ENCODE measurements around the gene TNRC6C. TPM values are rescaled to one million over a fixed set of nuclear protein-coding genes. Genes with fewer than 3 reads are reported as not detected.

TNRC6C gene
- total and polyA plus RNA-seq, 7 donors = 1.2 to 22.4 (median 11.4) TPM

- peak; percentile 9 to 32 (median 25) for ATAC-seq
- Histone ChIP-seq H3K36me3 (ENCODE audit: insufficient read depth in 1 of 2, low read depth in 1 of 2) (peaks cover 0 to 8% of the 10 kb centered on the region in 2 donors), H3K9me3 (no peaks in the 10 kb centered on the region), H3K27ac (peak overlapping the region; percentile 77), H3K4me3 (no peak overlapping the region), H3K27me3 (ENCODE audit: insufficient read depth in 3 of 3, low read length in 2 of 3) (peaks cover 0 to 2% (median 0%) of the 10 kb centered on the region in 3 donors), H3K4me1 (peaks cover 30% of the 10 kb centered on the region)
- intact Hi-C loops (cut with DNase I) = loop anchor here (5.0 to 10.0 kb wide), 3 partner anchors 94 to 314 kb away; no protein-coding TSS in a partner anchor
- DNase-seq = peak in 1 of 2 donors; percentile 48
- 66 to 75% (median 66%) methylated on average over 19 of the region's 19 CpGs for WGBS, 3 donors
- TF ChIP-seq CTCF (IDR thresholded peaks at IDR 0.05) = no peak
These were observed 152.7 kb downstream of the TNRC6C start for GRCh38 chr17:78111016-78111726.

GRCh38 chr17:78111727-78112517, 153.4 kb downstream of the TNRC6C start:
- no peak for TF ChIP-seq CTCF (IDR thresholded peaks at IDR 0.05)
- no peak overlapping the region for H3K4me3 ChIP-seq
- intact Hi-C loops (cut with DNase I) = loop anchor here (2.0 to 10.0 kb wide), 6 partner anchors 63 to 313 kb away; no protein-coding TSS in a partner anchor
- peak overlapping the region; percentile 77 for H3K27ac ChIP-seq
- WGBS, 3 donors = 80 to 84% (median 83%) methylated on average over 24 to 28 of the region's 28 CpGs
- ATAC-seq (no peak), DNase-seq (peak in 1 of 2 donors; percentile 55)
- H3K36me3 ChIP-seq (ENCODE audit: insufficient read depth in 1 of 2, low read depth in 1 of 2) = peaks cover 0 to 2% of the 10 kb centered on the region in 2 donors
- peaks cover 30% of the 10 kb centered on the region for H3K4me1 ChIP-seq
- peaks cover 0 to 2% (median 0%) of the 10 kb centered on the region in 3 donors for H3K27me3 ChIP-seq (ENCODE audit: insufficient read depth in 3 of 3, low read length in 2 of 3)
- no peaks in the 10 kb centered on the region for H3K9me3 ChIP-seq

DNA sequence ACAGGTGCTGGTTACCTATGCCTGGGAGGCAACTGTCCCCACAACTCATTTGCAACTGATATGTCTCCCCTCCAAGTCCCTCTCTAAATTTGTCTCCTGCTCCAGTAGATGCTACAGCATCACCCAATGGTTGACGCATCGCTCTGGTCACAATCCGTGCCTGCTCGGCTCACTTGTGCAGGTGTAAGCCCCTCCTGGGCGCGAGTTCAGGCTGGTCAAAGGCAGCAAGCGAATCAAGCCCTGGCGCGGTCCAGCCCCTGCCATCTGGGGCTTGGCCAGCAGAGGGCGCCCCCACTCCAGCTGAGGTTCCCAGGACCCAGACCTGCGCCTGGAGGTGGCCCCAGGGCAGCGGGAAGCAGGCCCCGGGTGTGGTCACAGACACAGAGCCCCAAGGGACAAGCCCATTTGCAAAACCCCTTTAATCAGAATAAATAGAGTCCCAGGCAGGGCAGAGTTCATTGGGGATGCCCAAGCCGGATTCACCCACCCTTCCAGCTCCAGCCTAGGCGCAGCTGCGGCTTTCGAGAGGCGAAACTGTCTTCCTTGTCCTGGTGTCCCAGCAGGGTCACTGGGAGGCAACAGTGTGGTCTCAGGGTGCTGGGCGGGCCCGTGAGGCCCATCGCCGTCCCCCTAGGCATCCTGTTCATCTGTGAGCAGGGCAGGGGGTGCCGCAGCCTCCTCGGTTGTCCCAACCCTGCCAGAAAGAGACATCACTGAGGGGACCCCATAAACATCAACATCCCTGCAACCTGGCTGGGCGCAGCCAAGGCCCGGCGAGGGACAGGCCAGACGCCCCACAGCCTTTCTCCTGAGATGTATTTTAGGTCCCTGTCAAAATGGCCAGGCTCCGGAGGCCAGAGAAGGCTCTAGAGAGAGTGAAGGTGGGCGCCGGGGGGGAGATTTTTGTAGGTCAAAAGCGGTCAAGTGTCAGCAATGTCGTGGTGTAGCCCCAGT, 154.3 kb downstream of the TNRC6C start:
- Histone ChIP-seq H3K36me3 (ENCODE audit: insufficient read depth in 1 of 2, low read depth in 1 of 2) (no peaks in the 10 kb centered on the region), H3K27me3 (ENCODE audit: insufficient read depth in 3 of 3, low read length in 2 of 3) (peaks cover 0 to 2% (median 0%) of the 10 kb centered on the region in 3 donors), H3K9me3 (no peaks in the 10 kb centered on the region), H3K4me1 (peaks cover 30% of the 10 kb centered on the region), H3K4me3 (no peak overlapping the region), H3K27ac (no peak overlapping the region)
- peak; percentile 99 for TF ChIP-seq CTCF (IDR thresholded peaks at IDR 0.05)
- DNase-seq (peak; percentile 78 to 89), ATAC-seq (peak; percentile 62 to 79 (median 74))
- intact Hi-C loops (cut with DNase I) = loop anchor here (2.0 to 10.0 kb wide), 6 partner anchors 62 to 312 kb away; no protein-coding TSS in a partner anchor
- WGBS, 3 donors = 50 to 52% (median 51%) methylated on average over 31 to 33 of the region's 33 CpGs

Data from psoas muscle (tissue), 8 donors.